HL-60 (cell line): ENCODE measurements around the gene GNPTAB.

Experiments
- GABPA ChIP-seq: IDR thresholded peaks from 2 replicates; pipeline ENCODE4 v1.6.1; 2012; ENCODE audit warnings: low read depth
- POLR2AphosphoS5 ChIP-seq: IDR thresholded peaks from 2 replicates; pipeline ENCODE4 v1.6.1; 2012; ENCODE audit warnings: low read depth
- SPI1 ChIP-seq: IDR thresholded peaks from 2 replicates; pipeline ENCODE4 v1.6.1; 2012; ENCODE audit warnings: low read depth, mild to moderate bottlenecking, borderline replicate concordance
- TF ChIP-seq, protein P1 (sequence below): IDR thresholded peaks from one replicate; pipeline ENCODE4 v1.5.1; 2011; ENCODE audit warnings: low read length, control low read depth, inconsistent platforms; ENCODE audit not compliant: insufficient read depth
- TF ChIP-seq, protein P2 (sequence below): IDR thresholded peaks from 2 replicates; pipeline ENCODE4 v1.6.1; 2012; ENCODE audit warnings: low read depth; ENCODE audit not compliant: insufficient replicate concordance

DNA sequence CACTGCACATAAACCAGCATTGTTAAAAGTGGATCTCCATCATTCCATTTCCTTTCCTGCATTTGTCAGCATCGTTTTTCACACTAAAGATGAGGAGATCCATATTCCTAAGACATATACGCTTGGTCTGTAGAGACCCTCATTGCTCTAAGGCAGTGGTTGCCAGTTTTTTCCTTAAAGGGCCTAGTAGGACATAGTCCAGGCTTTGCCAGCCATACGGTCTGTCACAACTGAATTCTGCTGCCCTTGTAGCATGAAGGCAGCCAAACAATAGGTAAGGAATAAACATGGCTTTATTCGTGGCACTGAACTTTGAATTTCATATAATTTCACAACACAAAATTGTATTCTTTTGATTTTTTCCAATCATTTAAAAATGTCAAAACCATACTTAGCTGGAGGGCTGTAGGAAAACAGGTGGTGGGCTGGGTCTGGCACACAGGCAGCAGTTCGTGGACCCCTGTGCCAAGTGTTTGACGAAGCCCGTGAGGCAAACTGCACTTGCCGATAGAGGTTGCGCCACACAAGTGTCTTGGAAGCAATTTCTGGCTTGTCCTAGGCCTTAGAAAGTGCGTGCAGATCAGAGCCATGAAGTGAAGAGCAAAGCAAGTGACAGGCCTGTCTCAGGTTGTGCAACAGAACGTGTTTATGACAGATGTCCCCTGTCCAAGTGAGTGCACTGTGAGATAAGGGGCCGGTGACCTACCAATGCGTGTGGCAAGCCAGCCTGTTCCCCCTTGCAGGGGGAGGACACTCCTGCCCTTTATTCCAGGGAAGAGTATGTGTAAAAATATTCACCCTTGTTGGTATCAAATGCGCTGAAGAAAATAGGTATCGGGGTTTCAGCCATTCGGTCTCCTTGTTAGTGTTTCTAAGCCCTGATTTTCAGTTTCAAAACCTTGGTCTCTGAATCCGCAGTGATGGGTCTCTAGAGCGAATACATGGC, 134.2 kb downstream of the GNPTAB start:
- TF ChIP-seq POLR2AphosphoS5 (peak; percentile 78), GABPA (no peak), SPI1 (no peak)
- TF ChIP-seq, protein P1, sequence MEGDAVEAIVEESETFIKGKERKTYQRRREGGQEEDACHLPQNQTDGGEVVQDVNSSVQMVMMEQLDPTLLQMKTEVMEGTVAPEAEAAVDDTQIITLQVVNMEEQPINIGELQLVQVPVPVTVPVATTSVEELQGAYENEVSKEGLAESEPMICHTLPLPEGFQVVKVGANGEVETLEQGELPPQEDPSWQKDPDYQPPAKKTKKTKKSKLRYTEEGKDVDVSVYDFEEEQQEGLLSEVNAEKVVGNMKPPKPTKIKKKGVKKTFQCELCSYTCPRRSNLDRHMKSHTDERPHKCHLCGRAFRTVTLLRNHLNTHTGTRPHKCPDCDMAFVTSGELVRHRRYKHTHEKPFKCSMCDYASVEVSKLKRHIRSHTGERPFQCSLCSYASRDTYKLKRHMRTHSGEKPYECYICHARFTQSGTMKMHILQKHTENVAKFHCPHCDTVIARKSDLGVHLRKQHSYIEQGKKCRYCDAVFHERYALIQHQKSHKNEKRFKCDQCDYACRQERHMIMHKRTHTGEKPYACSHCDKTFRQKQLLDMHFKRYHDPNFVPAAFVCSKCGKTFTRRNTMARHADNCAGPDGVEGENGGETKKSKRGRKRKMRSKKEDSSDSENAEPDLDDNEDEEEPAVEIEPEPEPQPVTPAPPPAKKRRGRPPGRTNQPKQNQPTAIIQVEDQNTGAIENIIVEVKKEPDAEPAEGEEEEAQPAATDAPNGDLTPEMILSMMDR = no peak
- TF ChIP-seq, protein P2, sequence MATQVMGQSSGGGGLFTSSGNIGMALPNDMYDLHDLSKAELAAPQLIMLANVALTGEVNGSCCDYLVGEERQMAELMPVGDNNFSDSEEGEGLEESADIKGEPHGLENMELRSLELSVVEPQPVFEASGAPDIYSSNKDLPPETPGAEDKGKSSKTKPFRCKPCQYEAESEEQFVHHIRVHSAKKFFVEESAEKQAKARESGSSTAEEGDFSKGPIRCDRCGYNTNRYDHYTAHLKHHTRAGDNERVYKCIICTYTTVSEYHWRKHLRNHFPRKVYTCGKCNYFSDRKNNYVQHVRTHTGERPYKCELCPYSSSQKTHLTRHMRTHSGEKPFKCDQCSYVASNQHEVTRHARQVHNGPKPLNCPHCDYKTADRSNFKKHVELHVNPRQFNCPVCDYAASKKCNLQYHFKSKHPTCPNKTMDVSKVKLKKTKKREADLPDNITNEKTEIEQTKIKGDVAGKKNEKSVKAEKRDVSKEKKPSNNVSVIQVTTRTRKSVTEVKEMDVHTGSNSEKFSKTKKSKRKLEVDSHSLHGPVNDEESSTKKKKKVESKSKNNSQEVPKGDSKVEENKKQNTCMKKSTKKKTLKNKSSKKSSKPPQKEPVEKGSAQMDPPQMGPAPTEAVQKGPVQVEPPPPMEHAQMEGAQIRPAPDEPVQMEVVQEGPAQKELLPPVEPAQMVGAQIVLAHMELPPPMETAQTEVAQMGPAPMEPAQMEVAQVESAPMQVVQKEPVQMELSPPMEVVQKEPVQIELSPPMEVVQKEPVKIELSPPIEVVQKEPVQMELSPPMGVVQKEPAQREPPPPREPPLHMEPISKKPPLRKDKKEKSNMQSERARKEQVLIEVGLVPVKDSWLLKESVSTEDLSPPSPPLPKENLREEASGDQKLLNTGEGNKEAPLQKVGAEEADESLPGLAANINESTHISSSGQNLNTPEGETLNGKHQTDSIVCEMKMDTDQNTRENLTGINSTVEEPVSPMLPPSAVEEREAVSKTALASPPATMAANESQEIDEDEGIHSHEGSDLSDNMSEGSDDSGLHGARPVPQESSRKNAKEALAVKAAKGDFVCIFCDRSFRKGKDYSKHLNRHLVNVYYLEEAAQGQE = no peak
